ENCODE results near the gene SYNPO. TPM values are rescaled to one million over a fixed set of nuclear protein-coding genes. Genes with fewer than 3 reads are reported as not detected.

SYNPO gene
- total RNA-seq, 4 donors from 2014 or later: 419 to 569 (median 539) TPM

DNA sequence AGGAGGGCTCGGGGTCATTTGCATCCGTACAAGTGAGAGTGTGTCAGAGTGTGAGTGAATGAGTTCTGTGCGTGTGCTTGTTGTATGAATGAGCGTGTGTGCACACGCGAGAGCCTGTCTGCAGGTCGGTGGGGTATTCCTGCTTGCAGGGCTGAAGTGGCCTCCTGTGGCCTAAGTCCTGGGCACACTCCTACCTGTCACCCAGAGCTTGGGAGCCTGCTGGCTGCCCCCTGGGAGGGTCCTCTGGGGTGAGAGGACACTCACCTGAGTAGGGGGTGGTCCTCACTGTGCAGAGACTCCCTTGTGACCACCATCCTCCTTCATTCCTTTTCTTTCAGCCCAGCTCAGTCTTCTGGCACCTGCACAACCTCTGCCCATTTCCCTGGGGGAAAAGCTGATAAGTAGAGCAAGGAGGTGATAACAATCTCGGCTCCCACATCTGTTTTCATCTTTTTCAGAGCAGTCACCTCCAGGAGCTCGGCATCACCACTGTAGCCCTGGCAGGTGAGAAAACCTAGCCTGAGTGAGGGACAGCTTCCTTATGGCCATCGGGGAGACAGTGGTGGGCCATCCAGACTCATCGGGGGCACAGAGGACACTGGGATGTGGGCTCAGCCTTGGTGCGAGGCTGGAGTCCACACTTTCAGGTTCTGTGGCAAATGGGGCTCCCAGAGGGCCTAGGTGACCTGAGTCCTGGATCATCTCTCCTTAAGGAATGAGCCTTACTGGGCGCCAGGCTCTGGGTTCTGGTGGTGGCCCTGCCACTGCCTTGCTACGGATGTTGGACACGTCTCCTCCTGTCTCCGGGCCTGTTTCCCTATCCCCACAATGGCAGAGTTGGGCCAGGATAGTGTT, 38.7 kb upstream of the SYNPO start:
- TF ChIP-seq, protein P1, sequence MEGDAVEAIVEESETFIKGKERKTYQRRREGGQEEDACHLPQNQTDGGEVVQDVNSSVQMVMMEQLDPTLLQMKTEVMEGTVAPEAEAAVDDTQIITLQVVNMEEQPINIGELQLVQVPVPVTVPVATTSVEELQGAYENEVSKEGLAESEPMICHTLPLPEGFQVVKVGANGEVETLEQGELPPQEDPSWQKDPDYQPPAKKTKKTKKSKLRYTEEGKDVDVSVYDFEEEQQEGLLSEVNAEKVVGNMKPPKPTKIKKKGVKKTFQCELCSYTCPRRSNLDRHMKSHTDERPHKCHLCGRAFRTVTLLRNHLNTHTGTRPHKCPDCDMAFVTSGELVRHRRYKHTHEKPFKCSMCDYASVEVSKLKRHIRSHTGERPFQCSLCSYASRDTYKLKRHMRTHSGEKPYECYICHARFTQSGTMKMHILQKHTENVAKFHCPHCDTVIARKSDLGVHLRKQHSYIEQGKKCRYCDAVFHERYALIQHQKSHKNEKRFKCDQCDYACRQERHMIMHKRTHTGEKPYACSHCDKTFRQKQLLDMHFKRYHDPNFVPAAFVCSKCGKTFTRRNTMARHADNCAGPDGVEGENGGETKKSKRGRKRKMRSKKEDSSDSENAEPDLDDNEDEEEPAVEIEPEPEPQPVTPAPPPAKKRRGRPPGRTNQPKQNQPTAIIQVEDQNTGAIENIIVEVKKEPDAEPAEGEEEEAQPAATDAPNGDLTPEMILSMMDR (IDR thresholded peaks at IDR 0.05 in 4 of 5, conservative IDR thresholded peaks at IDR 0.05 in 1 of 5): no peak
- TF ChIP-seq POLR2A (IDR thresholded peaks at IDR 0.05): no peak
- Histone ChIP-seq H3K9me3 (no peaks in the 10 kb centered on the region), H3K27me3 (no peaks in the 10 kb centered on the region), H3K4me1 (peaks cover 50 to 60% of the 10 kb centered on the region in 2 donors), H3K4me3 (peak overlapping the region in 3 of 4 donors; percentile 22 to 38 (median 34)), H3K27ac (peak overlapping the region; percentile 85 to 98 (median 90)), H3K36me3 (no peaks in the 10 kb centered on the region)
- ATAC-seq (no peak), DNase-seq (no peak)
- in situ Hi-C loops (cut with MboI; ENCODE audit: low sequenced_read_pairs in 4 of 4): no loop called here
- intact Hi-C loops (cut with DNase I; ENCODE audit: low total_unique reads): no loop called here

DNA sequence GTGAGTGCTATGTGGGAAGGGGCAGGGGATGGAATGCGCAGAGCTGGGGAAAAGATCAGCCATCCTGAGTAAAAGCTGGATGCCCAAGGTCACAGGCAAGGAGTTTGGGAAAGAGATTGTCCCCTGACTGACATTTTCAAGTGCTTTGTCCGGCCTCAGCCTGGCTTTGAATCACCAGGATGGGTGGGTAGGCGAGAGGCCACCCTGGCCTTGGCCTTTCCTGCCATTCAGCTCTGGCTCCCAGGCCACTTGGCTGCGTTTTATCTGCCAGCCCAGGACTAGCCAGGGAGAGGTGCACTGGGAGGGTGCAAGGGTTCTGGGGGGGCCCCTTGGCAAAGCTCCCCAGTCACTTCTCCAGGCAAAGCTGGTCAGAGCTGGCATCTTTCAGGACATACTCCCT, 37.4 kb upstream of the SYNPO start:
- ATAC-seq: no peak

DNA sequence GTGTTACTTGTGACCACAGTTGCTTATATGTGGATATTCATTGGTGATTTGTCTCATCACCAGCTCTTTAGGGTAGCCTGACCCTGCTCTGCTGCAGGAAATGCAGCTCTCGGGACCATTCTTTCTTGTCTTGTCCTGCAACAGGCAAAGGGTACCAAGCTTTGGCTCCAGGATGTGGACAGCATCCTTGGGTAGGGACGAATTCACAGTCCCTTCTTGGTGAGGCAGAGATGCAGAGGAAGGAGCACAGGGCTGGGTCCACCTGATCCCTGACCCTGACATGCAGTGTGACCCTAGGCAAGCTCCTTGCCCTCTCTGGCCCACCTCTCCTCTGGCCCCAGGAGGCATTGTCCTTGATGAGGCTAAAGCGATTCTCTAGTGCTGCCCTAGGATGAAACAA, 37.0 kb upstream of the SYNPO start:
- H3K27me3 ChIP-seq: no peaks in the 10 kb centered on the region
- intact Hi-C loops (cut with DNase I; ENCODE audit: low total_unique reads): no loop called here
- DNase-seq (no peak), ATAC-seq (no peak)
- no peaks in the 10 kb centered on the region for H3K36me3 ChIP-seq
- H3K4me1 ChIP-seq: peaks cover 50 to 64% of the 10 kb centered on the region in 2 donors
- H3K4me3 ChIP-seq: no peak overlapping the region
- TF ChIP-seq, protein P1 (IDR thresholded peaks at IDR 0.05 in 4 of 5, conservative IDR thresholded peaks at IDR 0.05 in 1 of 5): no peak
- TF ChIP-seq POLR2A (IDR thresholded peaks at IDR 0.05): no peak
- in situ Hi-C loops (cut with MboI; ENCODE audit: low sequenced_read_pairs in 4 of 4): no loop called here
- no peaks in the 10 kb centered on the region for H3K9me3 ChIP-seq
- peak overlapping the region; percentile 85 to 98 (median 90) for H3K27ac ChIP-seq

More for the DNA sequence above, 37.4 kb upstream of the SYNPO start:
- Histone ChIP-seq H3K9me3 (no peaks in the 10 kb centered on the region), H3K36me3 (no peaks in the 10 kb centered on the region), H3K4me3 (no peak overlapping the region), H3K4me1 (peaks cover 48 to 61% of the 10 kb centered on the region in 2 donors), H3K27me3 (no peaks in the 10 kb centered on the region), H3K27ac (peak overlapping the region; percentile 85 to 98 (median 90))
- DNase-seq: no peak
- TF ChIP-seq POLR2A (IDR thresholded peaks at IDR 0.05): no peak
- TF ChIP-seq, protein P1 (IDR thresholded peaks at IDR 0.05 in 4 of 5, conservative IDR thresholded peaks at IDR 0.05 in 1 of 5): no peak
- in situ Hi-C loops (cut with MboI; ENCODE audit: low sequenced_read_pairs in 4 of 4) (no loop called here), intact Hi-C loops (cut with DNase I; ENCODE audit: low total_unique reads) (no loop called here)

DNA sequence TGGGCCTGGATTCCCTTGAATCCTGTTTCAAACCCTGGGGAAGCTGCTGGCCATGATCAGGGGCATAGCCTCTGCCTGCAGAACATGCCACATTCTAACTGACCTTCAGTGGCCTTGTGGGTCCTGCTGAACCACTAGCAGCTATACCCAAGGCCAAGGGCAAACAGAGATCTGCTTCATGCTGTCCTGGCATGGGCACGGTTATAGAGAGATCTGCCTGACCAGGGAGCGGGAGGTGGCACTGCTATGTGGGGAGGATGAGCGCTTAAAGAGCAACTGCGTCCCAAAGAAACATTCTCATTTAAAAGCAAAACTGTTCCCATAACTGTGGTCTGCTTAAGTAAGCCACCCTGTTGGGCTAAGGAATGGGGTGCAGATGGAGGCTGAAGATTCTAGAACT, 36.5 kb upstream of the SYNPO start:
- H3K27me3 ChIP-seq: no peaks in the 10 kb centered on the region
- no peak overlapping the region for H3K4me3 ChIP-seq
- DNase-seq (no peak), ATAC-seq (no peak)
- in situ Hi-C loops (cut with MboI; ENCODE audit: low sequenced_read_pairs in 4 of 4) (no loop called here), intact Hi-C loops (cut with DNase I; ENCODE audit: low total_unique reads) (no loop called here)
- peaks cover 53 to 68% of the 10 kb centered on the region in 2 donors for H3K4me1 ChIP-seq
- H3K36me3 ChIP-seq: no peaks in the 10 kb centered on the region
- peak overlapping the region; percentile 85 to 98 (median 90) for H3K27ac ChIP-seq
- TF ChIP-seq, protein P1 (IDR thresholded peaks at IDR 0.05 in 4 of 5, conservative IDR thresholded peaks at IDR 0.05 in 1 of 5): no peak
- no peak for TF ChIP-seq POLR2A (IDR thresholded peaks at IDR 0.05)
- H3K9me3 ChIP-seq: no peaks in the 10 kb centered on the region
